Measurements from ENCODE around the gene TMCC1.
A peak's percentile ranks its signal among the peaks of the same experiment; 100 is the strongest.
"Not testable (repeated sequence)": the region's sequence is repeated elsewhere in the genome, so short reads cannot be mapped to it uniquely, and the experiment has no call there.

Gene TMCC1

DNA sequence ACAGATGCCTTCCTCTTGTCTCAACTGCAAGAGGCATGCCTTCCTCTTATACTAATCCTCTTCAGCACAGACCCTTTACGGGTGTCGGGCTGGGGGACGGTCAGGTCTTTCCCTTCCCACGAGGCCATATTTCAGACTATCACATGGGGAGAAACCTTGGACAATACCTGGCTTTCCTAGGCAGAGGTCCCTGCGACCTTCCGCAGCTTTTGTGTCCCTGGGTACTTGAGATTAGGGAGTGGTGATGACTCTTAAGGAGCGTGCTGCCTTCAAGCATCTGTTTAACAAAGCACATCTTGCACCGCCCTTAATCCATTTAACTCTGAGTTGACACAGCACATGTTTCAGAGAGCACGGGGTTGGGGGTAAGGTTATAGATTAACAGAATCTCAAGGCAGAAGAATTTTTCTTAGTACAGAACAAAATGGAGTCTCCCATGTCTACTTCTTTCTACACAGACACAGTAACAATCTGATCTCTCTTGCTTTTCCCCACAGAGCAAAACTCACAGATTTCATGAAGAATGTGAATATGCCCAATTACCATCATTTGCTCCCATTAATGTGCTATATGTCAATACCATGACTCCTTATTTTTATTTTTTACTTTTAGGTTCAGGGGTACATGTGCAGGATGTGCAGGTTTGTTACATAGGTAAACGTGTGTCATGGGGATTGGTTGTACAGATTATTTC, 251.8 kb downstream of the TMCC1 start:
- not testable (repeated sequence) for DNase-seq

DNA sequence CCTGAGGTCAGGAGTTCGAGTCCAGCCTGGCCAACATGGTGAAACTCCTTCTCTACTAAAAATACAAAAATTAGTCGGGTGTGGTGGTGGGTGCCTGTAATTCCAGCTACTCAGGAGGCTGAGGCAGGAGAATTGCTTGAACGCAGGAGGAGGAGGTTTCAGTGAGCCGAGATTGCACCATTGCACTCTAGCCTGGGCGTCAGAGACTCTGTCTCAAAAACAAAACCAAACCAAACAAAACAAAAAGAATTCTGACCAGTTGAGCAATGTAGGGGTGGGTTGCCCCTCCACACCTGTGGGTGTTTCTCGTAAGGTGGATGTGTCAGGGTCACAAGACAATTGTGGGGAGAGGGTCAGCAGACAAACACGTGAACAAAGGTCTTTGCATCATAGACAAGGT, 252.5 kb downstream of the TMCC1 start:
- DNase-seq = not testable (repeated sequence)

- no peak for DNase-seq
Measured at GRCh38 chr3:129638481-129638880, 255.0 kb downstream of the TMCC1 start.

- DNase-seq = no peak
Measured at GRCh38 chr3:129636082-129636481, 257.4 kb downstream of the TMCC1 start.

DNA sequence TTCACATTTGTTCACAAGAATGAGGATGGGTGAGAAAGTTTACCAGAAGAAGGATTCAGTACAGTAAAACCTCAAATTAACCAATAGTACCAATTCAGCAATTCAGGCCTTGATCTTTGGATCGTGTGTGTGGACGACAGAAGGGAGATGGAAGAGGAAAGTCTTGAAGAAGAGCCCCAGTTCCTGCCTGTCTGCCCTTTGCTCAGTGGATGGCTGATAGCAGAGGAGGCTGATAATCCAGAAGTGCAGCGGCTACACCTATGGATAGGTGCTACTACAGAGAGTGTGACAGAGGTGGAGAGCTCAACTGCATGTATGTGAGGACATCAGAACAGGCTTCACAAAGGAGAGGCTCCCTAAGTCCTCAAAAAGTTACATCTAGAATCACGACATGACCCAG, 257.9 kb downstream of the TMCC1 start:
- DNase-seq = no peak

- no peak for DNase-seq
Measured at GRCh38 chr3:129633751-129634481, 259.6 kb downstream of the TMCC1 start.

GRCh38 chr3:129632977-129633376, 260.5 kb downstream of the TMCC1 start:
- no peak for DNase-seq

- DNase-seq = no peak
Measured at GRCh38 chr3:129632556-129632955, 261.0 kb downstream of the TMCC1 start.

- DNase-seq = no peak
Measured at GRCh38 chr3:129632056-129632455, 261.5 kb downstream of the TMCC1 start.

GRCh38 chr3:129629011-129629410, 264.5 kb downstream of the TMCC1 start:
- no peak for DNase-seq

DNA sequence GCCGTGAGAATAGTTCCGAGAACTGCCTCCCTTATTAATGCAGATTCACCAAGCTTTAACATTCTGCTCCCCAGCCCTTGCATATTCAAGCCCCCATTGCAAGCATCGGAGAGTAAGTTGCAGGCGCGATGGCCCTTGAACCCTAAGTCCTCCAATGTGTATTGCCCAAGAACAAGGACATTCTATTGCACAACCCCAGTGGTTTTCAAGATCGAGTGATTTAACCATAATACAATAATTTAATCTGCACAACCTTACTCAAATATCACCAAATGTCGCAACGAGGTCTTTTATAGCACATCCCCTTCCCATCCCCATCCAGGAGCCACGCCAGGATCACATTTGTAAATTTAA, 265.4 kb downstream of the TMCC1 start:
- DNase-seq = no peak

- peak; percentile 72 to 74 for DNase-seq
Measured at GRCh38 chr3:129627350-129628168, 266.0 kb downstream of the TMCC1 start.

DNA sequence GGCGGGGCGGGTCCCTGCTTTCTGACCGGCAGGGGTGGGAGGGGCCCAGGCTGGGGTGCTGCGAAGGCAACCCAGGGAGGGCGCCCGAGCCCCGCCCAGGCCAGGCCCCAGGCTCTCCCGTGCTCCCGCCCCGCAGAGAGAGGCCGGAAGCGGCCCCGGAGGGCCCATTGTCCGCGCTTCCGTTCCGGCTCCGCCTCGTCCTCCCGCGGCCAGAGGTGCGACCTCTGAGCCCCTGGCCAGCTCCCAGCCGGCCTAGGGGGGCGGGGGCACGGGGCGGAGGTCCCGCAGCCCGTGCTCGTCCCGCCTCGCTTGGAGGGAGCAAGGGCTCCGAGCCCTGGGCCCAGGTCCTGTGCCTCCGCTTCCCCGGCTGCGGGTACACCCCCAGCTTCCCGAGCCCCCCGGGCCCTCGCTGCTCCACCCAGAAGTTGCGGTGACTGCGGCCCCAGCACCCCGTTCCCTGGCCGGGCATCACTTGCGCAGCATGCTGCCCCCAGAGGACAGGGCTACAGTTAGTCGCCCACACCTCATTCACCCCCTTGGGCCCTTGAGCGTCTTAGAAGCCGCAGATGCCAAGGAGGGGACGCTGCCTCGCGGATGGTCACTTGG, 266.7 kb downstream of the TMCC1 start:
- peak; percentile 50 to 71 for DNase-seq

DNA sequence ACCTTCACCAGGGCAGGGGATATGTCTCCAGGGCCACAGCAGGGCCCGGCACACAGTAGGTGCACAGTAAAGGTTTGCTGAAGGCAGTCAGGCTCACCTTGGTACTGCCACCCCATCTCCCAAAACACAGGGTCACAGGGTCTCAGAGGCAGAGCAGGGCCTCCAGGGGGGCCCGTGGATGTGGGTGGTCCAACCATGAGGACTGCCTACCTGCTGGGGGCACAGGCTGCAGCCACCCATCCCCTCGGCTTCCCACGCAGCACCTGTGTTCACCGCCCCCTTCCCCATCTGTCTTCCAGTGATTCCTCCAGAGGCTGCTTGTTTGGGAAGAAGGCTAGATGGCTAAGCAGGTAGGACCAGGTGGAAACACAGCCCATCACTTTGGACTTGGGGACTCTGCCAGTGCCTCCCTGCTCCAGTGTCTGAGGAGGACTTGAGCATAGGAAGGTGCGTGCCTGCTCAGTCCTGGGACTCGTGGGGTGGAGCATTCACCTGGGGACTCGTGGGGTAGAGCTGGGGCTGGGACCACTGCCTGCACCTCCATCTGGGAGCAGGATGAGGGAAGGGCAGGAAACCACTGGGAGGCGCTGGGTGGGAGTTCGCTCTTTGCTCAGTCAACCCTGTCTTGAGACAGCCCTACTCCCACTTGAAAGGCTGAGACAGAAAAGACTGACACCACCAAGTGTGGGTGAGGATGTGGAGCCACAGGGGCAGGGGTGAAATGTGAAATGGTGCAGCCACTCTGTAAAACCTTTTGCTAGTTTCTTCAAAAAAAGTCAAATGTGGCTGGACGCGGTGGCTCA, 268.2 kb downstream of the TMCC1 start:
- no peak for DNase-seq

DNA sequence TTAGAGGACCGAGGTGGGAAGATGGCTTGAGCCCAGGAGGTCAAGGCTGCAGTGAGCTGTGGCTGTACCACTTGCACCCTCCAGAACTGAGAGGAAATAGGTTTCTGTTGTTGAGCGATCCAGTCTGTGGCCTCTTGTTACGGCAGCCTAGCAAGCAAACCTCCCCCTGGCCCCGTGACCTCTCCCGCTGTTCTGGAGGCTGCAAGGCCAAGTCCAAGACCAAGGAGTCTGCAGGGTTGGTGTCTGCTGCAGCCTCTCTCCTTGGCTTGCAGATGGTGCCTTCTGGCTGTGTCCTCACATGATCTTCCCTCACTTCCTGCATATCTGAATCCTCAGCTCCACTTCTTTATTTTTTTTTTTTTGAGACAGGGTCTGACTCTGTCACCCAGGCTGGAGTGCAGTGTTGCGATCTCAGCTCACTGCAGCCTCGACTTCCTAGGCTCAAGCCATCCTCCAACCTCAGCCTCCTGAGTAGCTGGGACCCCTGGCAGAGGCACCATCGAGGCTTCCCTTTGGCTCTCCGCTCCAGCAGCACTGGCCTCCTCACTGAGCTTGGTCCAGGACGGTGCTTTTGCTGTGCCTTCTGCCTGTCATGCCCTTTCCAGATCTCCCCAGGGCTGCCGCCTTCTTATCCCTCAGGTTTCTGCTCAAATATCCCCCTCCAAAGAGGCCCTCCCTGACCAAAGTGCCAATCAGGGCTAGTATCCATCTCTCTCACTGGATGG, 269.0 kb downstream of the TMCC1 start:
- peak in 1 of 2 donors; percentile 10 for DNase-seq

GRCh38 chr3:129623447-129624118, 269.9 kb downstream of the TMCC1 start:
- no peak for DNase-seq

DNA sequence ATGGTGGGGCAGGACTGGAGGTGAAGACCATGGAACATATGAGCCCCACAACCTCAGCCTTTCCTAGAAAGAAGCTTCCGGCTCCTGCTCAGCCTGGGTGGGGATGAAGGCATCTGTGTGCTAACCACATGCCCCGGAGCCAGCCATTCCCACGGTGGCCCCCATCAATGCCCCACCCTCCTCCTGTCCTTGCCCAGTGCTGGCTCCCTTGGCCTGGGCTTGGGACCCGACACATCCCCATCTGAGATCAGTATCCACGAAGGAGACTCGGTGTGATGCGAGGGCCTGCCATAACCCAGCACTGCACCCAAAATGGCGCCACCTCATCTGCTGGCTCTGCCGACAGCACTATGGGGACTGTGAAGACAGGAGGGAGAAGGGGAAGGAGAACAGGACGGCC, 270.6 kb downstream of the TMCC1 start:
- no peak for DNase-seq

DNA sequence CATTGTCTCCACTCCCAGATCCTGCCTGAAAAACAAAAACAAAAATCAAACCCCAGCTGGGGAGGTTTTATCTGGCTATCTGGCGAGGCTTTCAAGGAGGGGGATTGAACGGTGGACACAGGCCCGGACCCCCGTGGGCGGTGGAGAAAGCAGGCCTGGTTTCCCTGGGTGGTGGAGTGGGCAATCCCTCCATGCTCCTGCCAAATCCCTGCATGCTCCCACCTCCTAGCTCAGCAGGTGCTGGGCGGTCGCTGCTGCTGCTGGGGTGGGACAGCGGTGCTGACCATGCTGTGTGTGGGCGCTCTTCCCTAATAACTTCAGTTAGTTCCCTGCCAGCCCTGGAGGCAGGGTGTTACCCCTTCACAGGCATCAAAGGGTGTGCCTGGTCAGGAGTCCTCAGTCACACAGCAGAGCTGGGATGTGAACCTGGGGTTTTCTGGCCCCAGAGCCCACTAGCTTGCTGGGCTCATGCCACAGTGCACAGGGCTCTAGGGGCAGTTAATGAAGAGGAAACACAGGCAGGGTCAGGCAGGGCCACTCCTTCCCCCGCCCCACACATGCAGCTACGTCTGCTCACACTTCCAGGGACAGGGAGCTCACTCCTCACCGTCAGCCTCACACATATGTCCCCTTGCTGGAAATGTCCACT, 271.2 kb downstream of the TMCC1 start:
- no peak for DNase-seq

GRCh38 chr3:129621626-129622225, 271.8 kb downstream of the TMCC1 start:
- DNase-seq = no peak
